DOHH2 (cell line): Measurements from ENCODE around the gene ARHGAP33.
A peak's percentile ranks its signal among the peaks of the same experiment; 100 is the strongest.

ENCODE experiments used
- H3F3A ChIP-seq: fragments of 200-600 bp; sonication (generic), shearing (Covaris generic); 2 replicates; pipeline ENCODE4 v1.6.0; 2016; ENCODE audit warnings: antibody characterized with exemption, mild to moderate bottlenecking; ENCODE audit not compliant: control insufficient read depth, insufficient read depth
- H3K27ac ChIP-seq: fragments of 200-600 bp; sonication (generic); 2 replicates; pipeline ENCODE4 v1.5.1; 2014; ENCODE audit warnings: low read depth, mild to moderate bottlenecking, low read length, moderate library complexity
- H3K27me3 ChIP-seq: fragments of 200-600 bp; sonication (generic); 2 replicates; pipeline ENCODE4 v1.6.1; 2014; ENCODE audit warnings: mild to moderate bottlenecking, low read length, mixed read lengths; ENCODE audit not compliant: control insufficient read depth
- H3K36me3 ChIP-seq: fragments of 200-600 bp; sonication (generic); 2 replicates; pipeline ENCODE4 v1.6.1; 2014; ENCODE audit warnings: mild to moderate bottlenecking, low read length, moderate library complexity, mixed read lengths; ENCODE audit not compliant: control insufficient read depth
- H3K4me1 ChIP-seq: fragments of 200-600 bp; sonication (generic); 2 replicates; pipeline ENCODE4 v1.6.1; 2014; ENCODE audit warnings: mild to moderate bottlenecking, low read length, mixed read lengths; ENCODE audit not compliant: control insufficient read depth
- H3K4me2 ChIP-seq: fragments of 200-600 bp; sonication (generic); 2 replicates; pipeline ENCODE4 v1.6.0; 2014; ENCODE audit warnings: mild to moderate bottlenecking, low read length, moderate library complexity
- H3K4me3 ChIP-seq: fragments of 200-600 bp; sonication (generic); 2 replicates; pipeline ENCODE4 v1.5.1; 2014; ENCODE audit warnings: mild to moderate bottlenecking, low read length, mixed read lengths
- H3K79me2 ChIP-seq: fragments of 200-600 bp; sonication (generic); 2 replicates; pipeline ENCODE4 v1.6.1; 2014; ENCODE audit warnings: mild to moderate bottlenecking, low read length, mixed read lengths; ENCODE audit not compliant: control insufficient read depth
- H3K9me2 ChIP-seq: fragments of 200-600 bp; sonication (generic); replicated peaks from 2 replicates; pipeline ENCODE4 v1.6.1; 2014; ENCODE audit warnings: mild to moderate bottlenecking, low read length, mixed read lengths; ENCODE audit not compliant: control insufficient read depth
- H3K9me3 ChIP-seq: fragments of 200-600 bp; sonication (generic); 2 replicates; pipeline ENCODE4 v1.6.1; 2014; ENCODE audit warnings: antibody characterized with exemption, low read length, mixed read lengths; ENCODE audit not compliant: control insufficient read depth, insufficient read depth
- H4K20me1 ChIP-seq: fragments of 200-600 bp; sonication (generic); 2 replicates; pipeline ENCODE4 v1.6.0; 2014; ENCODE audit warnings: low read depth, mild to moderate bottlenecking, antibody characterized with exemption, low read length, moderate library complexity; ENCODE audit not compliant: control insufficient read depth, insufficient read depth
- CTCF ChIP-seq: fragments of 200-600 bp; sonication (generic); IDR thresholded peaks from one replicate; pipeline ENCODE4 v1.5.1; 2014; ENCODE audit warnings: antibody characterized with exemption, mild to moderate bottlenecking, low read depth, low read length; ENCODE audit not compliant: poor library complexity, severe bottlenecking
- EZH2phosphoT487 ChIP-seq: fragments of 200-600 bp; sonication (generic); IDR thresholded peaks from 2 replicates; pipeline ENCODE4 v1.6.1; 2017; ENCODE audit warnings: borderline replicate concordance, mild to moderate bottlenecking, antibody characterized with exemption, low read length, moderate library complexity, mixed read lengths

Gene ARHGAP33

DNA sequence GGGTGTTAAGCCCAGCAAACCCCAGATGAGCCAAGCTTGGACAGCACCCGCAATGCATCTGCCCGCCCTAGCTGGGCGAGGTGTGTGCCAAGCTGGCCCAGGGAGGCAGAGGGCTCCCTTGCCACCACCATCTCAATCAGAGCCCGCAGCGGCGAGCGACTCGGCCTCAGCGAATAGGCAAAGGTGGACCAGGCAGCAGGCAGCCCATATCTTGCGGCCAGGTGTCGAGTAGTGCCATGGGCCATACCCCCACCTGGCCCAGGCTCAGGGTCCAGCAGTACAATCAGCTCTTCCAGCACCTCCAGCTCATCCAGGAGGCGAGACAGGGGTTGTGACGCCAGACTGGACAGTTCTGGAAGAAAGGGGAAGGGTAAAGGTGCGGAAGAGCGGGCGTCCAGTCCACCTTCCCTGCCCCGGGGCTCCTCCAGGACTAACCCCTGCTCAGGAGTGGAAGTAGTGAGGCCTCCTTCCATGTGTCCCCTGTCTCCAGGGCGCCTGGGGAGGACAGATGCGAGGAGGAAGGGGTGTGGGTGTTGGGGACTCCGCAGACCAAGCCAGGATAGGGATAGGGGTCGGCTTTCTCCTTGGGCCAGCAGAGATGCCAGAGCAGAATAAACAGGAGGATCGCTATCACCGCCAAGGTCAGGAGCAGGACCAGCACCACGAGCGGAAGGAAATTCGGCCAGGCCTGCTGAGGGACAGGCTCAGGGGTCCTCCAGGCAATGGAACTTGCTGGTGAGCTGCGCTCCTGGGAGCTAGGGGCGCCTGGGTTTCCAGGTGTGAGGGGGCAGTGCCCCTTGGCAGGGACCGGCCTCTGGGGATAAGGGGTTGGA, 35.9 kb upstream of the ARHGAP33 start:
- Histone ChIP-seq H4K20me1 (no peaks in the 10 kb centered on the region), H3K27me3 (no peaks in the 10 kb centered on the region), H3K79me2 (no peaks in the 10 kb centered on the region), H3K27ac (0 out of 2 replicates have a peak overlapping the region, but pooled peaks have one; percentile 29), H3K4me1 (peaks cover 48% of the 10 kb centered on the region), H3K4me3 (peak overlapping the region; percentile 87), H3K4me2 (peak overlapping the region; percentile 95), H3K36me3 (peaks cover 45% of the 10 kb centered on the region), H3F3A (peaks cover 16% of the 10 kb centered on the region), H3K9me2 (no peaks in the 10 kb centered on the region), H3K9me3 (peaks cover 5% of the 10 kb centered on the region; the same call in 1 of the 2 replicates)
- no peak for TF ChIP-seq CTCF
- no peak for TF ChIP-seq EZH2phosphoT487

DNA sequence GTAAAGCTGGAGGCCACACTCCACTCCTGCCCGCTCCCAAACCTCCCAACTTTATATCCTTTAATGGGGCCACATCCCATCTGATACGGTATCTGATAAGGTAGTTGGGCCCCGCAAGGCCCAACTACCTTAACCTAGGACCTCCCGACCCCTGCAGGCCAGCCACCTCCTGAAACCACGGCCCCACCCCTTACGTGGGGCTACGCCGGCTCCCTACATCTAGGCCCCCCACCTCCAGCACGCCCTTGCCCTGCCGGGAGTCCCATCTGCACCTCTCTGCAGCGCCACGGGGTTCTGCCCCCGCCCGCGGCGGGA, 35.3 kb upstream of the ARHGAP33 start:
- H3K27ac ChIP-seq = 0 out of 2 replicates have a peak overlapping the region, but pooled peaks have one; percentile 29
- no peaks in the 10 kb centered on the region for H3K9me2 ChIP-seq
- H3K36me3 ChIP-seq = peaks cover 41% of the 10 kb centered on the region
- peak overlapping the region; percentile 95 for H3K4me2 ChIP-seq
- no peaks in the 10 kb centered on the region for H3K79me2 ChIP-seq
- H3K4me1 ChIP-seq = peaks cover 50% of the 10 kb centered on the region
- H3K9me3 ChIP-seq = peaks cover 5% of the 10 kb centered on the region; the same call in 1 of the 2 replicates
- no peaks in the 10 kb centered on the region for H3K27me3 ChIP-seq
- TF ChIP-seq CTCF = peak; percentile 10
- no peak for TF ChIP-seq EZH2phosphoT487
- peaks cover 16% of the 10 kb centered on the region for H3F3A ChIP-seq
- H3K4me3 ChIP-seq = peak overlapping the region; percentile 87
- no peaks in the 10 kb centered on the region for H4K20me1 ChIP-seq

DNA sequence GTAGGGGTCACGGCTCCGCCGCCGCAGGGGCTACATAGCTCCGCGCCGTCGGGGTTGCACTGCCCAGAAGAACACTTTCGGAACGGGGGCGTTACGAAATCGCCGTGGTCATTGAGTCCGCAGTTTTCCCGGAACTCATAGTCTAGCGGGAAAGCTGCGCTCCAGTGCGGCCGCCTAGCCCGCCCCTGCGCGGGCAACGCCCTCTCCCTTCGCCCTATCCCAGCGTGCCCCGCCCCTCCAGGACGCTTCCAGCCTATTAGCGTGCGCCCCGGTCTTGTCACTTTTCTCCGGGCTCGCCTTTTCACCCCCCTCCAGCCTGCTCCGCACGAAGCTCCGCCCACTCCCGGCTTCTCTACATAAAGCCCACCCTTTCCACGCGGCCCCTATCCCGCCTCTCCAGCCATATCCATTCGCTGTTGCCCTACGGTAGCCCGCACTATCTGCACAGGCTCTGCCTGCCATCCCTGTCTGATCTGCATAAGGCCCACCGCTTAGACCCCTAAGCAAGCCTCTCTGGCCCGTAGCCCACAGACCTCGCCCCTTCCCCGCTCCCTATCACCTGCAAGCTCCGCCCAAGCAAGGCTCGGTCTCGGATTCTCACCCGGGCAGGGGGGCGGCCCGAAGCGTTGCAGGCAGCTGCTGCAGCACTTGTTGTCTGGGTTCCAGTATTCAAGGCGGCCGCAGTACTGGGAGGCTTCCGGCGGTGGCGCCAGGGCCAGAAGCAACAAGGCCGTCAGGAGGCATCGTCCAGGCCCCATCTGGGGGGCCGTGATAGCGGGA, 34.8 kb upstream of the ARHGAP33 start:
- Histone ChIP-seq H3K4me3 (peak overlapping the region; percentile 87), H3K4me1 (peaks cover 50% of the 10 kb centered on the region), H3K9me2 (no peaks in the 10 kb centered on the region), H3K9me3 (peaks cover 5% of the 10 kb centered on the region; the same call in 1 of the 2 replicates), H3K36me3 (peaks cover 38% of the 10 kb centered on the region), H3K27ac (peak overlapping the region; percentile 67), H4K20me1 (no peaks in the 10 kb centered on the region), H3F3A (peaks cover 16% of the 10 kb centered on the region), H3K79me2 (peaks cover under 1% of the 10 kb centered on the region), H3K27me3 (no peaks in the 10 kb centered on the region), H3K4me2 (peak overlapping the region; percentile 95)
- TF ChIP-seq CTCF (peak; percentile 60), EZH2phosphoT487 (no peak)
